ENCODE data around the gene EIF4G3. TPM values are rescaled to one million over a fixed set of nuclear protein-coding genes. Genes with fewer than 3 reads are reported as not detected.

EIF4G3 gene
- total RNA-seq, 3 donors from 2014 or later (not counting 1 experiment from before 2014, with no cell fraction given) = 105 to 107 (median 107) TPM

GRCh38 chr1:21149430-21149854 lies 27.3 kb downstream of the EIF4G3 start:
- H3K27me3 Mint-ChIP-seq (ENCODE audit: low read depth in 2 of 2) = no peaks in the 10 kb centered on the region

GRCh38 chr1:21143752-21144151 lies 32.9 kb downstream of the EIF4G3 start:
- intact Hi-C loops (cut with micrococcal nuclease) = no loop called here
- Mint-ChIP-seq H3K27ac (no peak overlapping the region), H3K9me3 (no peaks in the 10 kb centered on the region), H3K27me3 (ENCODE audit: low read depth in 2 of 2) (no peaks in the 10 kb centered on the region), H3K4me1 (peaks cover 6 to 11% of the 10 kb centered on the region in 2 donors), H3K4me3 (no peak overlapping the region), H3K36me3 (no peaks in the 10 kb centered on the region)
- H3K9me3 ChIP-seq (ENCODE audit: control insufficient read depth, insufficient read depth, low read length) = no peaks in the 10 kb centered on the region
- H3K4me3 ChIP-seq (ENCODE audit: low read length) = no peak overlapping the region
- peaks cover 5% of the 10 kb centered on the region for H3K36me3 ChIP-seq (ENCODE audit: control insufficient read depth, insufficient read depth, low read length)
- DNase-seq (no peak), ATAC-seq (no peak)
- H3K27me3 ChIP-seq (ENCODE audit: control insufficient read depth, insufficient read depth, low read length) = no peaks in the 10 kb centered on the region
- 97% methylated on average over 2 of the region's 2 CpGs for WGBS (ENCODE audit: insufficient coverage)
- H3K27ac ChIP-seq (ENCODE audit: low read length) = no peak overlapping the region
- no peak for TF ChIP-seq CTCF (IDR thresholded peaks at IDR 0.05)
- H3K4me1 ChIP-seq (ENCODE audit: control insufficient read depth, insufficient read depth, low read length) = no peaks in the 10 kb centered on the region

More at GRCh38 chr1:21149430-21149854, 27.3 kb downstream of the EIF4G3 start:
- Histone ChIP-seq H3K27me3 (ENCODE audit: control insufficient read depth, insufficient read depth, low read length) (no peaks in the 10 kb centered on the region), H3K4me1 (ENCODE audit: control insufficient read depth, insufficient read depth, low read length) (no peaks in the 10 kb centered on the region), H3K9me3 (ENCODE audit: control insufficient read depth, insufficient read depth, low read length) (no peaks in the 10 kb centered on the region), H3K36me3 (ENCODE audit: control insufficient read depth, insufficient read depth, low read length) (peaks cover 15% of the 10 kb centered on the region), H3K4me3 (ENCODE audit: low read length) (no peak overlapping the region), H3K27ac (ENCODE audit: low read length) (no peak overlapping the region)
- peaks cover 9 to 16% of the 10 kb centered on the region in 2 donors for H3K4me1 Mint-ChIP-seq
- intact Hi-C loops (cut with micrococcal nuclease) = no loop called here
- no peak for TF ChIP-seq CTCF (IDR thresholded peaks at IDR 0.05)
- ATAC-seq = no peak
- H3K4me3 Mint-ChIP-seq = no peak overlapping the region
- no peaks in the 10 kb centered on the region for H3K36me3 Mint-ChIP-seq
- peak overlapping the region; percentile 9 to 82 for H3K27ac Mint-ChIP-seq
- WGBS (ENCODE audit: insufficient coverage) = 77% methylated on average over 3 of the region's 3 CpGs
- no peaks in the 10 kb centered on the region for H3K9me3 Mint-ChIP-seq
- no peak for DNase-seq

GRCh38 chr1:21143138-21143537 lies 33.6 kb downstream of the EIF4G3 start:
- Mint-ChIP-seq H3K27me3 (ENCODE audit: low read depth in 2 of 2) (no peaks in the 10 kb centered on the region), H3K36me3 (no peaks in the 10 kb centered on the region), H3K27ac (peak overlapping the region in 1 of 2 donors; percentile 16), H3K9me3 (no peaks in the 10 kb centered on the region), H3K4me3 (no peak overlapping the region), H3K4me1 (peaks cover 9 to 14% of the 10 kb centered on the region in 2 donors)
- H3K4me1 ChIP-seq (ENCODE audit: control insufficient read depth, insufficient read depth, low read length) = no peaks in the 10 kb centered on the region
- no peak for TF ChIP-seq CTCF (IDR thresholded peaks at IDR 0.05)
- WGBS (ENCODE audit: insufficient coverage) = 94% methylated on average over 4 of the region's 4 CpGs
- ATAC-seq = no peak
- DNase-seq = no peak
- no peak overlapping the region for H3K4me3 ChIP-seq (ENCODE audit: low read length)
- no peaks in the 10 kb centered on the region for H3K27me3 ChIP-seq (ENCODE audit: control insufficient read depth, insufficient read depth, low read length)
- no peak overlapping the region for H3K27ac ChIP-seq (ENCODE audit: low read length)
- intact Hi-C loops (cut with micrococcal nuclease) = no loop called here
- no peaks in the 10 kb centered on the region for H3K9me3 ChIP-seq (ENCODE audit: control insufficient read depth, insufficient read depth, low read length)
- peaks cover 4% of the 10 kb centered on the region for H3K36me3 ChIP-seq (ENCODE audit: control insufficient read depth, insufficient read depth, low read length)

- Mint-ChIP-seq H3K27ac (peak overlapping the region; percentile 18 to 54), H3K4me3 (no peak overlapping the region), H3K36me3 (no peaks in the 10 kb centered on the region), H3K9me3 (no peaks in the 10 kb centered on the region), H3K27me3 (ENCODE audit: low read depth in 2 of 2) (no peaks in the 10 kb centered on the region), H3K4me1 (peaks cover 14 to 19% of the 10 kb centered on the region in 2 donors)
- Histone ChIP-seq H3K4me1 (ENCODE audit: control insufficient read depth, insufficient read depth, low read length) (no peaks in the 10 kb centered on the region), H3K36me3 (ENCODE audit: control insufficient read depth, insufficient read depth, low read length) (peaks cover 3% of the 10 kb centered on the region), H3K4me3 (ENCODE audit: low read length) (no peak overlapping the region), H3K27me3 (ENCODE audit: control insufficient read depth, insufficient read depth, low read length) (no peaks in the 10 kb centered on the region), H3K27ac (ENCODE audit: low read length) (no peak overlapping the region), H3K9me3 (ENCODE audit: control insufficient read depth, insufficient read depth, low read length) (no peaks in the 10 kb centered on the region)
- intact Hi-C loops (cut with micrococcal nuclease) = no loop called here
- ATAC-seq (peak in 2 of 3 donors; percentile 47 to 72), DNase-seq (no peak)
- TF ChIP-seq CTCF (IDR thresholded peaks at IDR 0.05) = no peak
- 60% methylated on average over 1 of the region's 1 CpG for WGBS (ENCODE audit: insufficient coverage)
These were observed 35.7 kb downstream of the EIF4G3 start for GRCh38 chr1:21141030-21141429.

Data from natural killer cell (primary cell).